SK-N-SH (cell line): ENCODE measurements around the gene NECTIN2.

ENCODE experiments used
- CHD2 ChIP-seq: fragments of 150-350 bp; IDR thresholded peaks from 2 replicates; pipeline ENCODE4 v1.6.1; 2018; ENCODE audit warnings: low read length; ENCODE audit not compliant: partially characterized antibody
- EZH2phosphoT487 ChIP-seq: fragments of 200-600 bp; sonication (generic); IDR thresholded peaks from 2 replicates; pipeline ENCODE4 v1.6.1; 2017; ENCODE audit warnings: low read depth, mixed run types, mild to moderate bottlenecking, antibody characterized with exemption, moderate library complexity, borderline replicate concordance
- FOSL2 ChIP-seq: IDR thresholded peaks from 2 replicates; pipeline ENCODE4 v1.4.0; 2012; ENCODE audit warnings: low read depth, mild to moderate bottlenecking, moderate library complexity, borderline replicate concordance
- GATA2 ChIP-seq: sonication (generic); formaldehyde crosslinking; IDR thresholded peaks from 2 replicates; pipeline ENCODE4 v1.5.0; 2020; ENCODE audit warnings: mild to moderate bottlenecking, missing genetic modification reagents
- JUND ChIP-seq: IDR thresholded peaks from 2 replicates; pipeline ENCODE4 v1.4.0; 2012
- MXI1 ChIP-seq: IDR thresholded peaks from 2 replicates; pipeline ENCODE4 v1.6.1; 2012; ENCODE audit warnings: mild to moderate bottlenecking, low read depth, low read length, improper control_type of control experiment
- NFIC ChIP-seq: IDR thresholded peaks from 2 replicates; pipeline ENCODE4 v1.4.0; 2012; ENCODE audit warnings: borderline replicate concordance
- POLR2AphosphoS5 ChIP-seq: IDR thresholded peaks from 2 replicates; pipeline ENCODE4 v1.6.1; 2012; ENCODE audit warnings: low read depth, low read length
- RFX5 ChIP-seq: IDR thresholded peaks from 2 replicates; pipeline ENCODE4 v1.6.1; 2012; ENCODE audit warnings: mild to moderate bottlenecking, improper control_type of control experiment, low read length
- TAF1 ChIP-seq: IDR thresholded peaks from 2 replicates; pipeline ENCODE4 v1.6.1; 2012; ENCODE audit warnings: low read depth, mild to moderate bottlenecking, low read length, moderate library complexity, borderline replicate concordance
- TF ChIP-seq, protein P1 (sequence below): fragments of 200-600 bp; sonication (generic); IDR thresholded peaks from 2 replicates; pipeline ENCODE4 v1.6.1; 2017; ENCODE audit warnings: antibody characterized with exemption, mild to moderate bottlenecking, moderate library complexity
- TF ChIP-seq, protein P2 (sequence below): IDR thresholded peaks from 2 replicates; pipeline ENCODE4 v1.4.0; 2012; ENCODE audit warnings: low read depth

DNA sequence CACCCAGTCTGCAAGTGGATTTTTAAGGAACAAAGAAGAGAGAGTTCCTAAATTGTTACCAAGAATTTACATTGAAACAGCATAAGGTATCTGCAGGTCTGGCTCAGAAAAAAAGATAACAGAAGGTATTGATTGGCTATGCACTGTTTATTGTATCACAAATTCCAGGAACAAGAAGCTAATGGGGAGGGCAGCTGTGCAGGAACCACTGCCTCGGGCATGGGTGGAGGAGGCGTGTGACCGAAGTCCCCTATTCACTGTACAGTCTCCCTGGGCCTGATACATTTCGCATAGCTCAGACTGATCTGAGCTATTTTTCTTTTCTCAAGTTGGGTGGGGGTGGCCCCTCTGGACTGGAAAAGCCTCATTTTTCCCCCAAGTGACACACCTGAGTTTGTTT, 11.7 kb downstream of the NECTIN2 start:
- TF ChIP-seq EZH2phosphoT487 (no peak), JUND (no peak), TAF1 (no peak), NFIC (no peak), POLR2AphosphoS5 (no peak), CHD2 (no peak), MXI1 (no peak), GATA2 (CRISPR knock-in tag) (no peak), RFX5 (no peak), FOSL2 (no peak)
- TF ChIP-seq, protein P1, sequence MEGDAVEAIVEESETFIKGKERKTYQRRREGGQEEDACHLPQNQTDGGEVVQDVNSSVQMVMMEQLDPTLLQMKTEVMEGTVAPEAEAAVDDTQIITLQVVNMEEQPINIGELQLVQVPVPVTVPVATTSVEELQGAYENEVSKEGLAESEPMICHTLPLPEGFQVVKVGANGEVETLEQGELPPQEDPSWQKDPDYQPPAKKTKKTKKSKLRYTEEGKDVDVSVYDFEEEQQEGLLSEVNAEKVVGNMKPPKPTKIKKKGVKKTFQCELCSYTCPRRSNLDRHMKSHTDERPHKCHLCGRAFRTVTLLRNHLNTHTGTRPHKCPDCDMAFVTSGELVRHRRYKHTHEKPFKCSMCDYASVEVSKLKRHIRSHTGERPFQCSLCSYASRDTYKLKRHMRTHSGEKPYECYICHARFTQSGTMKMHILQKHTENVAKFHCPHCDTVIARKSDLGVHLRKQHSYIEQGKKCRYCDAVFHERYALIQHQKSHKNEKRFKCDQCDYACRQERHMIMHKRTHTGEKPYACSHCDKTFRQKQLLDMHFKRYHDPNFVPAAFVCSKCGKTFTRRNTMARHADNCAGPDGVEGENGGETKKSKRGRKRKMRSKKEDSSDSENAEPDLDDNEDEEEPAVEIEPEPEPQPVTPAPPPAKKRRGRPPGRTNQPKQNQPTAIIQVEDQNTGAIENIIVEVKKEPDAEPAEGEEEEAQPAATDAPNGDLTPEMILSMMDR, result no peak
- TF ChIP-seq, protein P2, sequence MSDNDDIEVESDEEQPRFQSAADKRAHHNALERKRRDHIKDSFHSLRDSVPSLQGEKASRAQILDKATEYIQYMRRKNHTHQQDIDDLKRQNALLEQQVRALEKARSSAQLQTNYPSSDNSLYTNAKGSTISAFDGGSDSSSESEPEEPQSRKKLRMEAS, result no peak
